NCI-H2196 treated with DMSO at 0.1 percent for 48 hours (cell line): Measurements from ENCODE around the gene LYST.
"Not testable (repeated sequence)": the region's sequence is repeated elsewhere in the genome, so short reads cannot be mapped to it uniquely, and the experiment has no call there.

Experiments
- DNase-seq: peaks from one replicate; lab custom pipeline; 2025; ENCODE audit not compliant: unreplicated experiment; lab: John Stamatoyannopoulos, UW

The LYST gene

DNA sequence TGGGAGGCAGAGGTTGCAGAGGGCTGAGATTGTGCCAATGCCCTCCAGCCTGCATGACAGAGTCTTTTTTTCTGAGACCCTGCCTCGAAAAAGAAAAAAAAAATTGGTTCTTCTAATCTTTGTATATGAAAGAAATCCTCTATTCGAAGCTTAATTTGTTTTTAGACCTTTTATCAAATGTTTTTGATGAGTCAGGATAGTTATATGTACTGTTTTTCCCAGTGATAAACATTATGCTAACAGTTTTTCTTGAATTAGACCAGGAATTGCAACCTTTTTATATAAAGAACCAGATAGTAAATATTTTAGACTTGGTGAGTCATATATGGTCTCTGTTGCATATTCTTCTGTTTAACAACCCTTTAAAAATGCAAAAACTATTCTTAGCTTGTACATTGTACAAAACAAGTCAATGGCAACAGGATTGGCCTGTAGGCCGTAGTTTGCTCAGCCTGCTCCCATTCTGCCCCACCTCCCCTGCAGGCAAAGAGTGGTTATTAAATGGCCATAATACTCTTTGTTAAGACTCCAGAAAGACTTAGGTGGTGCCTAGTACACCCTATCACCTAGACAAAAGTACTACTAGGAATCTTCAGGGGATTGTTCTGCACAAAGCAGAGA lies 45.2 kb downstream of the LYST start:
- no peak for DNase-seq

DNA sequence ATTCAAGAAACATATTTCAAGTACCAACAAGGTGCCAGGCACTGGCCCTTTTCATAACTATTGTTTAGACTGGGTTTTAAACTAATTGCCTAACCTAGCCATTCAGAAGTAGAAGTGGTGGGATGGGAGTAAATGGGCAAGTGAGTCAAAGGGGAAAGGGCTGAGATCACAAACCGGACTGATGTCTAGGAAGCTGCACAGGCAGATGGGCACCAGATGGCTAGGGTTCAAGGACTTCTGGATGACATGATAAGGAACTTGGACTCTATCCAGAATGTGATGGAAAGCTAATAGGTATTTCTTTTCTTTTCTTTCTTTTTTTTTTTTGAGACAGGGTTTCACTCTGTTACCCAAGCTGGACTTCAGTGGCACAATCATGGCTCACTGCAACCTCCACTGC lies 46.6 kb downstream of the LYST start:
- DNase-seq, result no peak

DNA sequence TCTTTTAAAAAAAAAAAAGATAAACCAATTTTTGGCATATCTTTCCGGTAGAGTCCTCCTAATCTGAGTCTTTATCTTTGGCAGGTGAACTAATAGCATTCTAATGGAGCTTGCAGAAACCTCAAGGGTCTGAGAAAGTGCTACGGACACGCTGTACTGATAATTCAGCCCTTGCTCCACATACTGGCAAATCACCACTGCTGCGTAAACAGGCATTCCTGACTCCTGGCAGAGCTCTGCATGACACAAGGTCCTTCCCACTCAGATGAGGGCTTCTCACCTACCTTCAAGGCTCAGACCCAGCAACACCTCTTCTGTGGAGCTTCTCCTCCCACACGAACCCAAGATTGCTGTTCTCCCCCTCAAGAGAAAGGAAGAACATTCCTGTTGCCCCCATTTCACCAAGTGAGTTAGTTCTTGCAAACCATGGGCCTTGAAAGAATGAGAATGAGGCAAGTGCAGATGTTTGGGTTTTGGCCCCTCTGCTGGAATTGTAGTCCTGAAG lies 48.0 kb downstream of the LYST start:
- DNase-seq, result no peak

DNA sequence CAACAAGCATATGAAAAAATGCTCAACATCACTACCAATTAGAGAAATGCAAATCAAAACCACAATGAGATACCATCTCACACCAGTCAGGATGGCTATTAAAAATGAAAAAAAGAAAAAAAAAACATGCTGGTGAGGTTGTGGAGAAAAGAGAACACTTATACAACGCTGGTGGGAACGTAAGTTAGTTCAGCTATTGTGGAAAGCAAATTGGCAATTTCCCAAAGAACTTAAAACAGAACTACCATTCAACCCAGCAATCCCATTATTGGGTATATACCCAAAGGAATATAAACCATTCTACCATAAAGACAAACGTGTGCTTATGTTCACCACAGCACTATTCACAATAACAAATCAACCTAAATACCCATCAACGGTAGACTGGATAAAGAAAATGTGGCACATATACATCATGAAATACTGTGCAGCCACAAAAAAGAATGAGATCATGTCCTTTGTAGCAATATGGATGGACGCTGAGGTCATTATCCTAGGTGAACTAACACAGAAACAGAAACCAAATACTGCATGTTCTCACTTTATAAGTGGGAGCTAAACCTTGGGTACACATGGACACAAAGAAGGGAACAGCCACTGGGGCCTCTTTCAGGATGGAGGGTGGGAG lies 49.5 kb downstream of the LYST start:
- no peak for DNase-seq

DNA sequence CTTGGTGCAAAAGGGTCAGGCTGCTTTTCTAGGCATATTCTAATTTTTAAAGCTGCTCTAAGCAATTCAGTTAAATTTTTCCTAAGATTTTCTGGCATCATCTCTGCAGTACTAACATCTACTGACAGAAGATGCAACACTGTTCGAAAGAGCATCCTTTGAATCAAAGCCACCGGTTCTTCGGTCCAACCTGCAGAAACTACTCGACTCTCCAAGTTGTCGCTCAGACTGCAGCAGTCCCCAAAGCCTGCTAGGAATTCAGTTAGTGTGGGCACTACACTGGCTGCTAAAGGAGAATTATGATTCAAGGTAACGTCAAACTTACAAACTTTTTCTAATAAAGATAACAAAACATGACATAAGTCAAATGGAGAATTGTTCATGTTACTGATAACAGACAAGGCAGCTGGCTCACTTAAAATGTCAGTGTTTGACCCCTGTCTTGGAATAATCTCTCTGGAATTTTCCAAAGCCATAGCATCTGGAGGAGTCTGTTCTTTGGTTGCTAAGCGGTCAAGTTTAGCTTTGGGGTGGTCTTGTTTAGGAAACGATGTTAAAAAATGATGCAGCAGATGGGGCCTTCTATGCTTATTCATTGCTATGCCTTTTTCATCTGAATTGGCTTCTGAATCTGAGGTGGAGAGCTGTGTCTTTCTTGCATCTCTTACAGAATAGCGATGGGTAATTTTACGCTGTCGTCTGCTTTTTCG lies 56.9 kb downstream of the LYST start:
- no peak for DNase-seq

DNA sequence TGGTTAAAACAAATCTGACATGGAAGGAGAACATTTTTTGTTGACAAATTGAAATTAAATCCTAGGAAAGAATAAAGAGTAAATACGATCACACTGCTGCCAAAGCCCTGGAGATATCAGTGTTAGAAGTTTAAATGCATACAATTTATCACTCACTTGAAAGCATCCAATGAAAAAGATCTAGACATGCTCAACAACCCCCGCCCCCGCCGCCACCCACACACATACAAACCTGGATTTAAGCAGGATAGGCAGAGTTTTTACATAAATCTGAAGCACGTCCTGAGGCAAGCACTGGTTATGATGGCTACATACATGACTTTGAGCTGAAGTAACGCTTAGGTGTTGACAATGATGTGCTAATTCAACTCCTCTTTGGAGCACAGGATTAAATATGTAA lies 58.5 kb downstream of the LYST start:
- no peak for DNase-seq

DNA sequence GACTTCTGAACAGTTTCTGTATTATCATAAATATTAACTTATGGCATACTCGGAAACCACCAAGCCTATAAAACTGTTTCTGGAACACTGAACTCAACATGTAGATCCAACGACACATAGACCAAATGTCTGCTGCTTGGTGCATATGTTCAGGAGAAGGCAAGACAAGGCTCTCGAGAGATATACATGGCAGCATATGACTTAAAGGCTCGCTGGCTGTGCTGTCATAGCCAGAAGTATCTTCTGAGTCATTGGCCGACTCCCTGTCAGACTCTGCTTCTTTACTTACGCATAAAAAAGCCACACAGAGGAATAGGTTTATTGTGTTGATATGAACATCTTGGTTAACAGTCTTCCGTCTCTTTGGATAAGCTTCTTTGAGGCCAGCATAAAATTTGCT lies 60.6 kb downstream of the LYST start:
- no peak for DNase-seq

DNA sequence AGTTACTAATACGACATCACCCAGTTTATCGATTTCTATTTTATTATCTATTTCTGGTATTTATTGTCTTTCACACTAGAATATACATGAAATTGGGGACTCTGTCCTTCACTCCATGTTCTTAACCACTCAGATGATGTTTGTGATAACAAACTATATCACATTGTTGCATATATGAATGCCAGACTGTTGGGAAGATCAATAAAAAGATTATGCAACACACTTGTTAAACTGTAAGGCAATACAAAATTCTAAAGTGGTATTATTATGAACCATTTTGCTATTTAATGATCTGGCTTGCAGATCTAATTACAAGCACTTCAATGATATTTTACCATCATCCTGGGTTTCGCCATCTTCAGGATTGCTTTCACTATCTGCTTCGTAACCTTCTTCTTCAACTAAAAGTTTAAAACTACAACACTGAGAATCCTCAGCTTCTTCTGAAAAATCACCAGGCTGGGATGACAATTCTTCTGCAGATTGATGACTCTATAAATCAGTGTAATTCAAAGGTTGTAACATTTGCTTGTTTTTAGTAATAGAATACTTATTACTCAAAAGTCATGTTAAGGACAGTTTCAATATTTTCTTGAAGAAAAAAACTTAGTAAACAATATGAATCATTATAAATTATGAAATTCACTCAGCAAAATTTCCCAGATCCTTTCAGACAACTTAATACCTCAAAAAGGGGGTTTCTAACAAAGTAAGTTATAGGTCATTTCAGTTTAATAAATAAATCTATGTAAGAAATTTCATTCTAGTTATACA lies 63.9 kb downstream of the LYST start:
- no peak for DNase-seq

DNA sequence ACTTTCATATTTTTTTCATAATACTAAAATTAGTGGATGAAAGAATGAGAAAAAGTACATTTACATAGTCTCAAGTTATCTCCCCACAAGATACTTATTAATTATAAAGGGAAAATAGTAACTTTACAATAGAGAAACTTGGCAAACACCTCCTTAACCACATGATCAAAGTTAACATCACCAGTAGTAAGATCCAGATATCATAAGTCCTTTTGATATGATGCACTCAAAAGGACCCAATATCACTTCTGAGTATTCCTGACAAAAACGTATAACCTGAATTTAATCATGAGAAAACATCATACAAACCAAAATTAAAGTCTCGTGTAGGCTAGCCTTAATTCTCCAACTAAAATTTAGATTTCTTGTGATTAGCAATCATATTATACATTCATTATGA lies 67.4 kb downstream of the LYST start:
- DNase-seq, result no peak

DNA sequence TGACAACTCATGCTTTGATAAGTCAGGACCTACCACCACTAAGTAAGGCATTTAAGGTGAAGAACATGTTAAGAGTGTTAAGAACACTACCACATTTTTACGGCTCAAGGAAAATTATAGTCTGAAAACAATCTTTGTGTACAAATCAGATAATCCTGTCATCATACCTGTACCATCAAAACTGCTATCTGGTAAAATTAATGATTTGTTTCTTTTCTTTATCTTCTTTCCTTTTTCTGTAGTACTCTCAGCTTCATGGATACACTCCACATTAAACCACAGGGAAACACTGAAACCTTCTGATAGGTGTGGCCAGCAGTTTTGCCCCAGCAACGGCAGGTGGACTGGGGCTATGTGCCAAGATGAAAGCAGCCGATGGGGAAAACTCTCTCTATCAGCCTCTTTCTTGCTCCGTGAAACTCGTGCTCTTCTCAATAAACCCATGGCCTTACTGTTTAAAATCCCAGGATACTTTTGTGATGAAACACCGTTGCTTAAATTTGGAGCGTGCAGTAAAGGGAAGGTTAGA lies 75.1 kb downstream of the LYST start:
- DNase-seq, result no peak

DNA sequence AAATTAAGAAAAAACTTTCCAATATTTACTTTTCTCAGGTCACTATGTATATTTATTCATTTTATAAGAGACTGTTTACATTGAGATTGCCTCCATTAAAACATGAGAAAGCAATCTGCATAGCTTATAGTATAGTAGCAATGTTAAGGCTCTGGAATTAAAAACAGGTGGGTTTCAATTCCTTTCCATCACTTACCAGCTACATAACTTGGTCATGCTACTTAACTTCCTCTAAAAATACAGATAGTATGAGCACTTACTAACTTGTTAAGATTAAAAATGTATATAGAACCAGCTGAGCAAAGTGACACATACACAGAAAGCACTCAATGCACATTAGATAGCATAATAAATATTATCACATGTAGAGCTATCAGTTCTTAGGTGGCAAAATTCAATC lies 76.6 kb downstream of the LYST start:
- DNase-seq, result no peak

DNA sequence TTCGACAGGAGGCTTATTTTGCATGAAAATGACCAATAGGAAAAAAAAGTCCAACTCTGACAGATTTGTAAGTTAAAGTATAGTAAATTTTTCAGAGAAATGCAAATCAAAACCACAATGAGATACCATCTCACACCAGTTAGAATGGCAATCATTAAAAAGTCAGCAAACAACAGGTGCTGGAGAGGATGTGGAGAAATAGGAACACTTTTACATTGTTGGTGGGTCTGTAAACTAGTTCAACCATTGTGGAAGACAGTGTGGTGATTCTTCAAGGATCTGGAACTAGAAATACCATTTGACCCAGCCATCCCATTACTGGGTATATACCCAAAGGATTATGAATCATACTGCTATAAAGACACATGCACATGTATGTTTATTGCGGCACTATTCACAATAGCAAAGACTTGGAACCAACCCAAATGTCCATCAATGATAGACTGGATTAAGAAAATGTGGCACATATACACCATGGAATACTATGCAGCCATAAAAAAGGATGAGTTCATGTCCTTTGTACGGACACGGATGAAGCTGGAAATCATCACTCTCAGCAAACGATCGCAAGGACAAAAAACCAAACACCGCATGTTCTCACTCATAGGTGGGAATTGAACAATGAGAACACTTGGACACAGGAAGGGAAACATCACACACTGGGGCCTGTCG lies 80.3 kb downstream of the LYST start:
- DNase-seq, result not testable (repeated sequence)

DNA sequence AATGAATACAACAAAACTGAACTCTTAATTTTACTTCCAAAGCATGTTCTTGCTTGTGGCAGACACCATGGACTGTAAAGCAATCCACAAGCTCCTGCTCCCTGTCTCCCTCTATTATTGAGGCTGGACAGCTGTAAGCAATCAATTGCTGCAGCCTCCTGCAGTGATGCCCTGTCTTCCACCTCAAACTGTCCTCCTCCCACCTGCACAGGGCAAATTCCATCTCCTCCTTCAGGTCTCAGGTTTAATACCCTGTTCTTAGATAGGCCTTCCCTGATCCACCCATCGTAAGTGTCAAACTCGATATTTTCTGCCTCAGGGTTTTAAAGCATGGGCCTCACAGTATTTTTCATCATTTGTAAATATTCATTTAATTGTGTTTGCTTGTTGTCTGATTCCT lies 81.8 kb downstream of the LYST start:
- no peak for DNase-seq

DNA sequence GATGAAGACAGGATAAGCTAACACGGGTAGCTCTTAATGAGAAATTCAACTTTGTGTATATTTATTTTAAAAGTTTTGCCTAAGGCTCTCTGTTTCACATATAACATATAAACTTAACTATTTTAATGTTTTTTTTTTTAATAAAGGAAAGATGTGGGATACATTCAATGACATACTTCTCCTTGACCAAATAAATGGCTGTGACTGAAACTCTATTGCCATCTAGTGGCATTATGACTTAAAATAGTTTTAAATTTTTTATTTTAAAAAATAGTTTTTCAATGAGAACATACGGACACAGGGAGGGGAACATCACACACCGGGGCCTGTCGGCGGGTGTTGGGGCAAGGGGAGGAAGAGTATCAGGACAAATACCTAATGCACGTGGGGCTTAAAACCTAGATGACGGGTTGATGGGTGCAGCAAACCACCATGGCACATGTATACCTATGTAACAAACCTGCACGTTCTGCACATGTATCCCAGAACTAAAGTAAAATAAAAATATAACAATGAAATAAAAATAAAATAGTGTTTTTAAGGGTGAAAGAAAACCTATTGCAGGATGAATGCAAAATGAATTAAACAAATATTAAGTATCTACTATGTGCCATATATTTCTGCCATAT lies 83.4 kb downstream of the LYST start:
- peak; percentile 15 for DNase-seq

DNA sequence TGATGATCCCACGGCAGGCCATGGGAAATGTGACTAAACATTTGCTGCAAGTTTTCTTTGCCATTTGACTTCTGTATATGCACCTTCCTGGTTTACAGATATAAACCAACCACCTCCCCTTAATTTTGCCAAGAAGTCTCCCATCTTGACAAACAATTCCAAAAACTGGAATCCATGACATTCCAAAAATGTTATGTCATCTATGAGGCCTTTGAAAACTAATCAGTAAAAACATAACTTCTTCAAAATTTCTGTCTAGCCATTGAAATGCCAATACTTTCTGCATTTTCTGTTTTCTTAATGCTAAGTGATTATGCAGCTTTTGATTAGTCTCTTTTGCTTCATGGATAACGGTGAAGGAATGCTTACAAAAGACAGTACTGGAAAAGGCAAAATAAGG lies 84.1 kb downstream of the LYST start:
- DNase-seq, result no peak

DNA sequence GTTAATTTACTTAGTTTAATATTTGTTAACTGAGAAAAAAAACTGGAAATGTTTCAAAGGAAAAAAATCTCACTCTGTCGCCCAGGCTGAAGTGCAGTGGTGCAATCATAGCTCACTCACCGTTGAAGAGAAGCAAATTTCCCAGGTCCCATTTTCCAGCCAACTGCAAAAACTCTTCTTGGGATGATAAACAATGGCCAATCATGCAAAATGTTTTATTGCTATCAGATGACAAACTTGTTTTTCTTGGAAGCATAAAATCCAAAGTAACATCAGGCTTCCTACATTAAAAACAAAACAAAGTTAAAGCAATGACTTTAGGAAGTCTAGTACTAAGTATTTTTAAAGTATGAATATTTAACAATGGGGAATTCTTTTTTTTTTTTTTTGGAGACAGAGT lies 84.9 kb downstream of the LYST start:
- DNase-seq, result no peak

DNA sequence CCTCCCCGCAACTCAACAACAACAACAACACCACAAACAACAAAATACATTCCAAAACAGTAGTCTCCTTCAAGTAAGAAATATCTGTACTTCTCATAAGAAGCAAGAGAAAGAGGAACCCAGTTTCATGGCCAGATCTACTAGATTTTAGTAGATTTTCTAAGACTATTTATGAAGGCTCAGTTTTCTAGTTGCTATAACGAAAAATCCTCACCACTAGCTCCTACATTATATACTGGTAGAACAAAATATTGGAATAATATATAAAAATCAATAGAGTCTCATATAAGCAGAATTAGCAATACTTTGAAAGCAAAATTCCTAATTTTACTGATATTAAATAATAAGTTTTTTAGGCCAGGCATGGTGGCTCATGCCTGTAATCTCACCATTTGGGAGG lies 86.9 kb downstream of the LYST start:
- DNase-seq, result no peak

DNA sequence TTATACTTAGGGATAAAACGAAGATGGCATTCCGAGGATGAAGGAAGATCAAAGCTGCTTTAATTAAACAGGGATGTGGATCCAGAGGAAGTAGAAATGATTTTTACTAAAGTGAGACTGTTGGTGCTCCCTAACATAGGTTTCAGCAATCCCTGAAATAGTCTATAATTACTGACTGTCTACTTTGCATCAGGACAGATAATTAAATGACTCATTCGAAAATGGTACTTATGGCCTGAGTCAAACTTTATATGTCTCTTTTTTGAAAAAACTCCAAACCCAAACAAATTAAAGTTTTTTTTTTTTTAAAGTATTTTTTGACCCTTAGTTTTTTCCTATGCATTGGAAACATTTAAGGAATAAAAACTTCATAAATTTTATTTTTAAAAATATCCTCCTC lies 90.3 kb downstream of the LYST start:
- no peak for DNase-seq

DNA sequence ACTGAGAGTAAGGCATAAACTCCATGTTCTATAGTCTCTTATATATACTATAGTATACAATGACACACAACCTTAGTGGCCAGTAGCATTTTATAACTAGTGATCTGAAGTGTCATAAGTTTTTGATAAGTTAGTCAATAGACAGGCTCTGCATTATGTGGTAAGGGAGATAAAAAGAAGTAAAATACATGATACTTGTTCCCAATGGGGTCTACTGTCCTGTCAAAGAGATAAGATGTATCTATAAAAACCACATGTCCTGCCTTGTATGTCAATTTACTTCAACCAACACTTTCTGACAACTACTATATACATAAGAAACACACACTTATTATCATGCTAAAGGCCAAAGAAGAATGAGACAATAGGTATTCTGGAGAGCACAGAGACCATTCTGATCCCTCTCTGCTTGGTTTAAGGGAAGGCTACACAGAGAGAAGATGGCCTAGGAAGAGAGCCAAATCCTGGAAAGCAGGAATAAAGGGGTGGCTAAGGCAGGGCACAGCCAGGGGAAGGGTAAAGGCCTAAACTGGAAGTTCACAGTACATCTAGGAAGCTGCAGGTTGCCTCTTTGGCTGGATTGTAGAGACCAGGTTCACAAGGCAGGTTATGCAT lies 91.4 kb downstream of the LYST start:
- no peak for DNase-seq

DNA sequence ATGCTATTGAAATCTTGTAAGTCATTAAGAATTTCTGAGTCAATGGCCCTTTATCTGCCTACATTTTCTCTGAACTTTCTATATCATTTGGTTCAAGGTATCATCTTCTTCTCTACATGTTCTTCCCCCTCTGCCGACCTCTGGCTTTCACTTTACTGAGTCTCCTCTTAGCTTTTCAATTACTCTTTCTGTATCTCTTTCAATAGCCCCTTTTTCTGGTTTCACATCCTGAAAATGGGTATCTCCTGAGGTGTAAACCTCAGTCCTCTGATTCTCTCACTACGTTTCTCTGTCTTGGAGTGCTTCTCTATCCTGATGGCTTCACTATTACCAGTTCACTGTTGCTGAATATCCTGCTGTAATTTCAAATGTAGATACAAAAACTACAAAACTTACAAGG lies 98.9 kb downstream of the LYST start:
- DNase-seq, result no peak
